OCI-LY1 (cell line): ENCODE measurements around the gene CLSTN2.

Experiments used
- H2AFZ ChIP-seq: fragments of 200-600 bp; sonication (generic), shearing (Covaris generic); 2 replicates; pipeline ENCODE4 v1.6.0; 2014; ENCODE audit warnings: antibody characterized with exemption, mild to moderate bottlenecking, low read length
- H3F3A ChIP-seq: fragments of 200-600 bp; sonication (generic), shearing (Covaris generic); 2 replicates; pipeline ENCODE4 v1.6.0; 2014; ENCODE audit warnings: mild to moderate bottlenecking, antibody characterized with exemption, low read length, moderate library complexity; ENCODE audit not compliant: insufficient read depth
- H3K27ac ChIP-seq: fragments of 200-600 bp; sonication (generic); 2 replicates; pipeline ENCODE4 v1.5.1; 2014; ENCODE audit warnings: low read length, mixed run types, mild to moderate bottlenecking, low read depth; ENCODE audit not compliant: poor library complexity, severe bottlenecking
- H3K27me3 ChIP-seq: fragments of 200-600 bp; sonication (generic); 2 replicates; pipeline ENCODE4 v1.6.0; 2014; ENCODE audit warnings: antibody characterized with exemption, mild to moderate bottlenecking, low read length, moderate library complexity; ENCODE audit not compliant: insufficient read depth
- H3K36me3 ChIP-seq: fragments of 200-600 bp; sonication (generic); 2 replicates; pipeline ENCODE4 v1.6.1; 2014; ENCODE audit warnings: mild to moderate bottlenecking, antibody characterized with exemption, low read length, moderate library complexity, mixed read lengths; ENCODE audit not compliant: insufficient read depth
- H3K4me1 ChIP-seq: fragments of 200-600 bp; sonication (generic); 2 replicates; pipeline ENCODE4 v1.5.1; 2014; ENCODE audit warnings: mild to moderate bottlenecking, low read length, moderate library complexity; ENCODE audit not compliant: insufficient read depth, severe bottlenecking
- H3K4me2 ChIP-seq: fragments of 200-600 bp; sonication (generic), shearing (Covaris generic); 2 replicates; pipeline ENCODE4 v1.6.1; 2014; ENCODE audit warnings: low read length
- H3K4me3 ChIP-seq: fragments of 200-600 bp; sonication (generic); 2 replicates; pipeline ENCODE4 v1.5.1; 2014; ENCODE audit warnings: low read length, low read depth, mild to moderate bottlenecking, mixed read lengths; ENCODE audit not compliant: poor library complexity, severe bottlenecking
- H3K79me2 ChIP-seq: fragments of 200-600 bp; shearing (Covaris generic); 2 replicates; pipeline ENCODE4 v1.6.1; 2016; ENCODE audit warnings: mixed run types, low read length, mixed read lengths; ENCODE audit not compliant: insufficient read depth
- H3K9ac ChIP-seq: fragments of 200-600 bp; sonication (generic), shearing (Covaris generic); 2 replicates; pipeline ENCODE4 v1.6.1; 2014; ENCODE audit warnings: mild to moderate bottlenecking, low read length, mixed read lengths
- H3K9me2 ChIP-seq: fragments of 200-600 bp; sonication (generic), shearing (Covaris generic); 2 replicates; pipeline ENCODE4 v1.6.1; 2014; ENCODE audit warnings: low read depth, mild to moderate bottlenecking, low read length, mixed read lengths
- H3K9me3 ChIP-seq: fragments of 200-600 bp; shearing (Covaris generic); 2 replicates; pipeline ENCODE4 v1.6.1; 2014; ENCODE audit warnings: low read length, mixed read lengths
- H4K20me1 ChIP-seq: fragments of 200-600 bp; sonication (generic), shearing (Covaris generic); 2 replicates; pipeline ENCODE4 v1.6.0; 2016; ENCODE audit warnings: mild to moderate bottlenecking, low read length; ENCODE audit not compliant: insufficient read depth
- EZH2 ChIP-seq: fragments of 200-600 bp; sonication (generic), shearing (Covaris generic); IDR thresholded peaks from 2 replicates; pipeline ENCODE4 v1.8.0; 2017; ENCODE audit warnings: borderline replicate concordance, mixed run types, mild to moderate bottlenecking, antibody characterized with exemption, low read length, moderate library complexity, mixed read lengths
- TF ChIP-seq, protein P1 (sequence below): fragments of 200-600 bp; sonication (generic), shearing (Covaris generic); IDR thresholded peaks from 2 replicates; pipeline ENCODE4 v1.5.1; 2017; ENCODE audit warnings: mild to moderate bottlenecking, antibody characterized with exemption, low read length, moderate library complexity, mixed read lengths

CLSTN2 gene

GRCh38 chr3:139935016-139935865 is at the start of gene CLSTN2:
Gene CLSTN2 (plus strand): TSS chr3:139935185.
- Histone ChIP-seq H3K27me3 (no peaks in the 10 kb centered on the region), H3K9me2 (no peaks in the 10 kb centered on the region), H3K4me3 (no peak within 1 kb of the TSS), H3K36me3 (no peaks in the 10 kb centered on the region), H3F3A (no peaks in the 10 kb centered on the region), H2AFZ (no peak within 1 kb of the TSS), H3K27ac (no peak within 1 kb of the TSS), H4K20me1 (no peaks in the 10 kb centered on the region), H3K9ac (no peak within 1 kb of the TSS), H3K4me2 (no peak within 1 kb of the TSS), H3K79me2 (no peaks in the 10 kb centered on the region), H3K4me1 (no peaks in the 10 kb centered on the region), H3K9me3 (no peaks in the 10 kb centered on the region)
- no peak for TF ChIP-seq EZH2
- TF ChIP-seq, protein P1, sequence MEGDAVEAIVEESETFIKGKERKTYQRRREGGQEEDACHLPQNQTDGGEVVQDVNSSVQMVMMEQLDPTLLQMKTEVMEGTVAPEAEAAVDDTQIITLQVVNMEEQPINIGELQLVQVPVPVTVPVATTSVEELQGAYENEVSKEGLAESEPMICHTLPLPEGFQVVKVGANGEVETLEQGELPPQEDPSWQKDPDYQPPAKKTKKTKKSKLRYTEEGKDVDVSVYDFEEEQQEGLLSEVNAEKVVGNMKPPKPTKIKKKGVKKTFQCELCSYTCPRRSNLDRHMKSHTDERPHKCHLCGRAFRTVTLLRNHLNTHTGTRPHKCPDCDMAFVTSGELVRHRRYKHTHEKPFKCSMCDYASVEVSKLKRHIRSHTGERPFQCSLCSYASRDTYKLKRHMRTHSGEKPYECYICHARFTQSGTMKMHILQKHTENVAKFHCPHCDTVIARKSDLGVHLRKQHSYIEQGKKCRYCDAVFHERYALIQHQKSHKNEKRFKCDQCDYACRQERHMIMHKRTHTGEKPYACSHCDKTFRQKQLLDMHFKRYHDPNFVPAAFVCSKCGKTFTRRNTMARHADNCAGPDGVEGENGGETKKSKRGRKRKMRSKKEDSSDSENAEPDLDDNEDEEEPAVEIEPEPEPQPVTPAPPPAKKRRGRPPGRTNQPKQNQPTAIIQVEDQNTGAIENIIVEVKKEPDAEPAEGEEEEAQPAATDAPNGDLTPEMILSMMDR, result no peak

DNA sequence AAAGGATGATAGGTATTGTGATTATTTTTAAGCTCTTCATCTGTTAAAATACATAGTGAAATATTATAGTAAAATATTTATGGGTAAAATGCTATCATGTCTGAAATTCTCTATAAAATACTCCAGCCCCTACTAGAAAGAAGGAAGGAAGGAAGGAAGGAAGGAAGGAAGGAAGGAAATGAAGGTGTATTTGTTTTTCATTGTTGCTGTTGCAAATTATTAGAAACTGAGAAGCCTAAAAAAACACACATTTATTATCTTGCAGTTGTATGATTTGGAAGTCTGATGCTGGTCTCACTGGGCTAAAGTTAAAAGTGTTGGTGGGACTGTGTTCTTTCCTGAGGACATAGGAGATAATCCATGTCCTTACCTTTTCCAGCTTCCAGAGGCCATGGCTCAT is 47.6 kb upstream of the CLSTN2 start:
- H3K9ac ChIP-seq, result no peak overlapping the region
- no peak overlapping the region for H3K4me2 ChIP-seq
- H3K79me2 ChIP-seq, result no peaks in the 10 kb centered on the region
- no peak overlapping the region for H2AFZ ChIP-seq
- TF ChIP-seq, protein P1, result no peak
- TF ChIP-seq EZH2, result no peak
- no peaks in the 10 kb centered on the region for H3K9me3 ChIP-seq
- no peaks in the 10 kb centered on the region for H3K27me3 ChIP-seq
- no peaks in the 10 kb centered on the region for H3K9me2 ChIP-seq
- no peaks in the 10 kb centered on the region for H3K4me1 ChIP-seq
- H4K20me1 ChIP-seq, result no peaks in the 10 kb centered on the region
- no peaks in the 10 kb centered on the region for H3K36me3 ChIP-seq
- no peak overlapping the region for H3K27ac ChIP-seq
- H3F3A ChIP-seq, result no peaks in the 10 kb centered on the region
- no peak overlapping the region for H3K4me3 ChIP-seq

GRCh38 chr3:139888561-139889140 is 46.3 kb upstream of the CLSTN2 start:
- Histone ChIP-seq H3K9ac (no peak overlapping the region), H3K4me1 (no peaks in the 10 kb centered on the region), H3K9me3 (no peaks in the 10 kb centered on the region), H3F3A (no peaks in the 10 kb centered on the region), H3K9me2 (no peaks in the 10 kb centered on the region), H3K79me2 (no peaks in the 10 kb centered on the region), H2AFZ (no peak overlapping the region), H3K27me3 (no peaks in the 10 kb centered on the region), H3K36me3 (no peaks in the 10 kb centered on the region), H3K4me3 (no peak overlapping the region), H4K20me1 (no peaks in the 10 kb centered on the region), H3K4me2 (no peak overlapping the region), H3K27ac (no peak overlapping the region)
- TF ChIP-seq, protein P1, result no peak
- TF ChIP-seq EZH2, result no peak
